ENCODE results near the gene PPIA. TPM values are rescaled to one million over a fixed set of nuclear protein-coding genes. Genes with fewer than 3 reads are reported as not detected.

The PPIA gene
- total and polyA plus RNA-seq, 5 donors from 2014 or later: 670 to 4,426 (median 4,156) TPM

GRCh38 chr7:44760034-44760580 is 36.4 kb upstream of the PPIA start:
- Histone ChIP-seq H3K9me3 (ENCODE audit: control insufficient read depth in 2 of 2, low read length in 2 of 2) (no peaks in the 10 kb centered on the region), H3K27ac (ENCODE audit: insufficient read depth, low read length, poor library complexity, severe bottlenecking) (no peak overlapping the region), H3K27me3 (ENCODE audit: control insufficient read depth, insufficient read depth, low read length) (no peaks in the 10 kb centered on the region), H3K36me3 (ENCODE audit: control insufficient read depth, insufficient read depth, low read length) (peaks cover 72% of the 10 kb centered on the region), H3K4me1 (ENCODE audit: control insufficient read depth, insufficient read depth, low read length, poor library complexity, severe bottlenecking) (peaks cover 13% of the 10 kb centered on the region), H3K4me3 (ENCODE audit: low read depth, low read length) (no peak overlapping the region)
- H3K27ac Mint-ChIP-seq: no peak overlapping the region
- no peak for ATAC-seq (ENCODE audit: low read depth in 2 of 2)
- H3K9me3 Mint-ChIP-seq: no peaks in the 10 kb centered on the region
- peak overlapping the region in 1 of 4 donors; percentile 63 for H3K4me3 Mint-ChIP-seq
- H3K27me3 Mint-ChIP-seq: no peaks in the 10 kb centered on the region
- peaks cover 24% of the 10 kb centered on the region for H3K36me3 Mint-ChIP-seq
- peaks cover 0 to 7% (median under 1%) of the 10 kb centered on the region in 4 donors for H3K4me1 Mint-ChIP-seq
- no peak for DNase-seq

GRCh38 chr7:44761207-44762161 is 35.0 kb upstream of the PPIA start:
- Histone ChIP-seq H3K36me3 (ENCODE audit: control insufficient read depth, insufficient read depth, low read length) (peaks cover 82% of the 10 kb centered on the region), H3K9me3 (ENCODE audit: control insufficient read depth in 2 of 2, low read length in 2 of 2) (no peaks in the 10 kb centered on the region), H3K4me3 (ENCODE audit: low read depth, low read length) (no peak overlapping the region), H3K4me1 (ENCODE audit: control insufficient read depth, insufficient read depth, low read length, poor library complexity, severe bottlenecking) (no peaks in the 10 kb centered on the region), H3K27me3 (ENCODE audit: control insufficient read depth, insufficient read depth, low read length) (no peaks in the 10 kb centered on the region), H3K27ac (ENCODE audit: insufficient read depth, low read length, poor library complexity, severe bottlenecking) (no peak overlapping the region)
- Mint-ChIP-seq H3K4me1 (no peaks in the 10 kb centered on the region), H3K9me3 (no peaks in the 10 kb centered on the region), H3K27ac (peak overlapping the region in 1 of 3 donors; percentile 26), H3K36me3 (peaks cover 29% of the 10 kb centered on the region), H3K4me3 (no peak overlapping the region), H3K27me3 (no peaks in the 10 kb centered on the region)
- no peak for ATAC-seq (ENCODE audit: low read depth in 2 of 2)
- DNase-seq: no peak

- no peak overlapping the region for H3K27ac Mint-ChIP-seq
- peaks cover 82% of the 10 kb centered on the region for H3K36me3 ChIP-seq (ENCODE audit: control insufficient read depth, insufficient read depth, low read length)
- no peaks in the 10 kb centered on the region for H3K9me3 Mint-ChIP-seq
- ATAC-seq (ENCODE audit: low read depth in 2 of 2) (no peak), DNase-seq (no peak)
- H3K27me3 ChIP-seq (ENCODE audit: control insufficient read depth, insufficient read depth, low read length): no peaks in the 10 kb centered on the region
- H3K27ac ChIP-seq (ENCODE audit: insufficient read depth, low read length, poor library complexity, severe bottlenecking): no peak overlapping the region
- H3K27me3 Mint-ChIP-seq: no peaks in the 10 kb centered on the region
- H3K4me3 Mint-ChIP-seq: no peak overlapping the region
- H3K4me3 ChIP-seq (ENCODE audit: low read depth, low read length): no peak overlapping the region
- peaks cover 32% of the 10 kb centered on the region for H3K36me3 Mint-ChIP-seq
- no peaks in the 10 kb centered on the region for H3K9me3 ChIP-seq (ENCODE audit: control insufficient read depth in 2 of 2, low read length in 2 of 2)
- peaks cover 0 to 2% (median 0%) of the 10 kb centered on the region in 4 donors for H3K4me1 Mint-ChIP-seq
- peaks cover under 1% of the 10 kb centered on the region for H3K4me1 ChIP-seq (ENCODE audit: control insufficient read depth, insufficient read depth, low read length, poor library complexity, severe bottlenecking)
These were observed 34.2 kb upstream of the PPIA start for GRCh38 chr7:44762300-44762699.

DNA sequence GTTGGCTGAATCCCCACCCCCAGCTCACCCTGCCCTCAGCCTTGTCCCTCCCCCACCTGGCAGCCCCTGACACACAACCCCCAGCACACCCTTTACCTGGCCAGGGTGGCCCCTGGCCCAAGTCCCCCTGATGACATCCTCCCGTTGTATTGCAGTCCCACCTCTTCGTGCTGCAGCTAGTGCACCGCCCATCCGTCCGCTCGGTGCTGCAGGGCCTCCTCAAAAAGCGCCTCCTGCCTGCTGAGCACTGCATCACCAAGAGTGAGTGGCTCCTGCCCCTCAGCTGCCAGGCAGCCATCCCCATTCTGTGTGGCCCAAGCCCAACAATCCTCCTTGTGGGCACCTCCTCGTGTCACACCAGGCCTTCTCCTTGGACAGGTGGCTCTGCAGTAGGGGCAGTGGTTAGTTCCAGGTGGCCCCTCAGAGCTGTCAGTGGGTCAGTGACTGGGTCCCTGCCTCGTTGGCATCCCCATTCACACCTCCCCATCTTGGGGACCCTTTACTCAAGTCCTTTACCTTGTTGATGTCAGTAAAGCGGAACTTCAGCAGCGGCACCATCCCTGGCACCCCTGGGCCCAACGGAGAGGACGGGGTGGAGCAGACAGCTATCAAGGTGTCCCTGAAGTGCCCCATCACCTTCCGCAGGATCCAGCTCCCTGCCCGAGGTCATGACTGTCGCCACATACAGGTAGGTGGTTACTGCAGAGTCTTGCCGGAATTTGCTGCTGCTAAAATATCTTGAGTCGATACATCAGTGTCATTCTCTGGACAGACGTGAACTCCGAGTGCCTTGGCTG is 33.6 kb upstream of the PPIA start:
- DNase-seq (no peak), ATAC-seq (ENCODE audit: low read depth in 2 of 2) (no peak)
- Histone ChIP-seq H3K4me3 (ENCODE audit: low read depth, low read length) (no peak overlapping the region), H3K36me3 (ENCODE audit: control insufficient read depth, insufficient read depth, low read length) (peaks cover 84% of the 10 kb centered on the region), H3K4me1 (ENCODE audit: control insufficient read depth, insufficient read depth, low read length, poor library complexity, severe bottlenecking) (peaks cover 6% of the 10 kb centered on the region), H3K9me3 (ENCODE audit: control insufficient read depth in 2 of 2, low read length in 2 of 2) (no peaks in the 10 kb centered on the region), H3K27ac (ENCODE audit: insufficient read depth, low read length, poor library complexity, severe bottlenecking) (no peak overlapping the region), H3K27me3 (ENCODE audit: control insufficient read depth, insufficient read depth, low read length) (no peaks in the 10 kb centered on the region)
- Mint-ChIP-seq H3K4me3 (no peak overlapping the region), H3K27me3 (no peaks in the 10 kb centered on the region), H3K27ac (no peak overlapping the region), H3K4me1 (peaks cover 0 to 9% (median 2%) of the 10 kb centered on the region in 4 donors), H3K9me3 (no peaks in the 10 kb centered on the region), H3K36me3 (peaks cover 32% of the 10 kb centered on the region)

- Histone ChIP-seq H3K4me3 (ENCODE audit: low read depth, low read length) (no peak overlapping the region), H3K27ac (ENCODE audit: insufficient read depth, low read length, poor library complexity, severe bottlenecking) (no peak overlapping the region), H3K27me3 (ENCODE audit: control insufficient read depth, insufficient read depth, low read length) (no peaks in the 10 kb centered on the region), H3K9me3 (ENCODE audit: control insufficient read depth in 2 of 2, low read length in 2 of 2) (no peaks in the 10 kb centered on the region), H3K4me1 (ENCODE audit: control insufficient read depth, insufficient read depth, low read length, poor library complexity, severe bottlenecking) (peaks cover 18% of the 10 kb centered on the region), H3K36me3 (ENCODE audit: control insufficient read depth, insufficient read depth, low read length) (peaks cover 80% of the 10 kb centered on the region)
- H3K36me3 Mint-ChIP-seq: peaks cover 36% of the 10 kb centered on the region
- no peak overlapping the region for H3K4me3 Mint-ChIP-seq
- H3K4me1 Mint-ChIP-seq: peaks cover 0 to 20% (median 9%) of the 10 kb centered on the region in 4 donors
- DNase-seq (no peak), ATAC-seq (ENCODE audit: low read depth in 2 of 2) (no peak)
- H3K27me3 Mint-ChIP-seq: no peaks in the 10 kb centered on the region
- H3K9me3 Mint-ChIP-seq: no peaks in the 10 kb centered on the region
- peak overlapping the region in 1 of 3 donors; percentile 51 for H3K27ac Mint-ChIP-seq
These were observed 32.4 kb upstream of the PPIA start for GRCh38 chr7:44764081-44764480.

GRCh38 chr7:44764665-44765578 is 31.6 kb upstream of the PPIA start:
- Histone ChIP-seq H3K36me3 (ENCODE audit: control insufficient read depth, insufficient read depth, low read length) (peaks cover 71% of the 10 kb centered on the region), H3K27me3 (ENCODE audit: control insufficient read depth, insufficient read depth, low read length) (no peaks in the 10 kb centered on the region), H3K4me3 (ENCODE audit: low read depth, low read length) (no peak overlapping the region), H3K27ac (ENCODE audit: insufficient read depth, low read length, poor library complexity, severe bottlenecking) (no peak overlapping the region), H3K9me3 (ENCODE audit: control insufficient read depth in 2 of 2, low read length in 2 of 2) (no peaks in the 10 kb centered on the region), H3K4me1 (ENCODE audit: control insufficient read depth, insufficient read depth, low read length, poor library complexity, severe bottlenecking) (peaks cover 26% of the 10 kb centered on the region)
- Mint-ChIP-seq H3K4me3 (no peak overlapping the region), H3K9me3 (no peaks in the 10 kb centered on the region), H3K27ac (peak overlapping the region in 1 of 3 donors; percentile 12), H3K4me1 (peaks cover 0 to 29% (median 14%) of the 10 kb centered on the region in 4 donors), H3K36me3 (peaks cover 36% of the 10 kb centered on the region), H3K27me3 (no peaks in the 10 kb centered on the region)
- DNase-seq (no peak), ATAC-seq (ENCODE audit: low read depth in 2 of 2) (no peak)
